CD4-positive, alpha-beta T cell treated with Interleukin-17A for 4 hours (primary cell): ENCODE measurements around the gene UPB1.
"Not testable (repeated sequence)": the region's sequence is repeated elsewhere in the genome, so short reads cannot be mapped to it uniquely, and the experiment has no call there.

ENCODE experiments used
- DNase-seq: peaks from one replicate; pipeline ENCODE4 v3.0.0-alpha.2; 2020; ENCODE audit warnings: mixed read lengths

UPB1 gene

DNA sequence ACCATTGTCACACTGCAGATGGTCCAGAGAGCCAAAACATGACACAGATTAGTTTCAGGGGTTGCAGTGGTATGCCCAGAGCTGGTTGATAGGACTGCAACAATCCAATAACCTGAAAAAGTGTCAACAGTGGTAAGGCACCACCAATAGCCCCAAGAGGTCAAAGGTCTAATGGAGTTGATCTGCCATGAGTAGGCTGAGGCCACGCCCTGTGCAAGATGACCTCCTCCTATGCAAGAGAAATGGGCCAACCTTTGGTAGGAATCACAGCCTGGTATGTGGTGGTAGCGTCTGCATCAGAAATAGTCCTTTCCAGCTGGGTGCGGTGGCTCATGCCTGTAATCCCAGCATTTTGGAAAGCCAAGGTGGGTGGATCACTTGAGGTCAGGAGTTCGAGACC lies 40.2 kb downstream of the UPB1 start:
- no peak for DNase-seq

DNA sequence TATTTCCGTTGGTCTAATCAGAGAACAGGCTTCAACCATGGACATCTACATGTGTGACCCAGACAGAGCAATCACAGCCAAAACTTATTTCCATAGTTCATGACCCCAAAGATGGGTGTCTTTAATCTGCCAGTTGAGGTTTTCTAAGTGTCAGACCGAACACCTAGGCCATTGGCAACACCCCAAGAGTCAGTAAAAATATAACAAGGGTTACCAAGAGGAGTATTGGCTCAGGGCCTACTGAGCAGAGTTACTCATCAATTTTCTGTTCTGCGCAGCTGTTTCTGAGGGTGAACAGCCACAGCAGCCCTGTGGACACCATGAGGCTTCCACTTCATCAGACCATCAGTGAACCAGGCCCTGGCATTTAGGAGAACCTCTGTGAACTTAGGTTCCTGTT lies 41.0 kb downstream of the UPB1 start:
- DNase-seq, result no peak

DNA sequence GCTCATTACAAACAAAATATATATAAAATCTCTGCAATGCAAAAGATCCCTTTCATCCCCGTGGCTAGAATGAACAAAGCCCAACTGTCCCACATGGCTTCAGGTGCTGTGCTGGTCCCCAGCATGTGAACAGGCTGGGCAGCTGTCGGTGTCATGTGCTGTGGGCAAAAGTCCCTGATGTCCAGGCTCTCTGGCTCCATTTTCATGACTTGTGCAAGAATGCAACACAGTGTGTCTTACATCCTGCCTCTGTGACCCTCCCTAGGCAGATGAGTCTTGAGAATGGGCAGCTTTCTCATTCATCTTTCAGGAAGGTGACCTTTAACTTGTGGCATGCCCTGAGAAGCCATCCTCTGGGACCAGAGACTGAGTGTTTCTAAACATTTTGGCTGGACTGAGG lies 45.3 kb downstream of the UPB1 start:
- DNase-seq, result no peak

DNA sequence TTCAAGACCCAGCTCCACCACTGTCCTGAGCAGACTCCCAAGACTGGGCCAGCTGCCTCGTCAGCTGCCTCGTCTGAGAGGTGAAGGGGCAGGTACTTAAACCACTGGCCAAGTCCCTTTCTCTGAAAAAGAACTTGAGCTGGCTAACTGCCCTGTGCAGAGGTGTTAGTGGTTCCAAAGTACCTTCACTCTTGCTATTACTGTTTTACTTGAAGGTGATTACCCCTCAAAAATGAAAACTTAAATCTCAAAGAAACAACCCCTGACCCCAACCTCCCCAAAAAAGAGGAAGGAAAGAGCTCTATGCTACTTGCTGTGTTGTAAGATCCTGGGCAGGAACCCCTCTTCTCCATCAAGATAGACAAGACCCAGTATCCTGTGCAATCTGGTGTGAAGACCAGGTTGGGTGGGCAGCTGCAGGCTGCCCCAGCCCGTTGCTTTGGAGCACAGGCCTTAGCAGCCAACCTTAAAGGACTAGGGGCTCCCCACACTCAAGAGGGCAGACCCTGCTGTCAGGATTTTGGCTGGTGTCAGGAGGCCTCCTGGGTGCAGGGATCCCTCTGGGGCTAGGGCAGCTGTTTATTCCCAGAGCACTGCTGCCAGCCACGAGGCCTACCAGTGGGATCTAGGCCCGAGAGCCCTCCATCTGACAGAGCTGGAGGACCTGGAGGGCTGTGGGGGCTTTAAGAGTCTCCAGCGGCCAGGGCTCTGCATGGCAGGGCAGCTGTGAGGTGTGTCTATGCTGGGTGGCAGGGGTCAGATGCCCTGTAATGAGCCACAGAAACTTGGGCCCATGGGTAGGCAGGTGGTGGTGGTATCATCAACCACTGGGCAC lies 46.8 kb downstream of the UPB1 start:
- no peak for DNase-seq

DNA sequence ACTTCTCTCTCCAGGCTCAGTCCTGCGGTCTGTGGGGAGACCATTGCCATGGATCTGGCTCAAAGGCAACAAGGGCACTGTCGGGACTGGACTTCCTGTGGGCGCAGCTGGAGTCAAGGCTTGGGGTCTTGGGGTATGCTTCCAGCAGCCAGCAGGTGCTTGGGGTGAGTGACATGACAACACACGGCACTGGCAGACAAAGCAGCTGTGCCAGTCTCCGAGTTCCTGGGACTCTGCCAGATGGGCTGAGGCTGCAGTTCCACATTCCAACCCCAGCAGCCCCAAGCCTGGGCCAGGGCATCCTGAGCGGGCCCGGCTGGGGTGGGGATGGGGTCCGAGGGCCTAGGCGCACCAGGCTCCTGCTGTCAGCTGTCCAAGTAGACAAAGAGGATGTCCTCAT lies 47.5 kb downstream of the UPB1 start:
- no peak for DNase-seq

DNA sequence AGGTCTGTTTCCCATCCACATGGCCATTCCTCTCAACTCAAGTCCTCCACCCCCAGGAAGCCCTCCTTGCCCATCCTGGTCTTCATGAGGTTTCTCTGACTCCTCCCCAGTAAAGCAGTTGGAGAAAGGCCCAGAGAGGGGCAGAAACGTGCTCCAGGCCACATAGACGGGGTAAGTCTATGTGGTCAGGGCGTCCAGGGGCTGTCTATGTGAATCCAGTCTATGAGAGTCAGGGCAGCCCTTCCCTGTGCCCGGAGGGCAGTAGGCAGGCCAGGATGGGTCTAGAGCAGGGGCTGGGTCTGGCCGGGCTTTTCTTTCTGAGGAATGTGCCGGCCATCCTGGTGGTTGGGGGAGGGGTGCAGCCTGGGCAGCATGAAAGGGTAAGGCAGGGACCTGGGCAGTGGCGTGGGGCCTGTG lies 48.1 kb downstream of the UPB1 start:
- no peak for DNase-seq

DNA sequence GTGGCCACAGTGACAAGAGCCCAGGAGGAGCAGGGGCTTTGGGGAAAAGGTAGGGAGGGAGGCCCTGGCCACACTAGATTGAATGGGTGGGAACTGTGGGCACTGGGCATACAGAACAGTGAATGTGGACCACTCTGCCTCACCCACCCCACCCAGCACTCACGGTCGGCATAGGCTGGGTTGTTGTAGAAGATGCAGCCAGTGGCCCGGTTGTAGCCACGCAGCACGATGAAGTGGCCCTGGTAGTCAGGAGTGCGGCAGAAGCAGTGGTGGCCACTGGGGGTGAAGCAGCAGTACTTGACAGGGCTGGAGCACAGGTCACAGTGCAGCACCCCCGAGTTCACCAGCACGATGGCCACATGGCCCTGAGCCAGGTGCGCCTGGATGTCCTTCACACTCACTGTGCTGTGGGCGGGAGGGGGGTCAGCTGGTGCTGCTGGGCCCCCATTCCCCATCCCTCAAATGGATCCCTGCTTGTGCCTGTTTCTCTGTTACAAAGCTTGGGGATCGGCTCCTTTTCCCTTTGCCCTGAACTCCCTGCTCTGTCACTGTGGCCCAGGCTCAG lies 48.6 kb downstream of the UPB1 start:
- no peak for DNase-seq

DNA sequence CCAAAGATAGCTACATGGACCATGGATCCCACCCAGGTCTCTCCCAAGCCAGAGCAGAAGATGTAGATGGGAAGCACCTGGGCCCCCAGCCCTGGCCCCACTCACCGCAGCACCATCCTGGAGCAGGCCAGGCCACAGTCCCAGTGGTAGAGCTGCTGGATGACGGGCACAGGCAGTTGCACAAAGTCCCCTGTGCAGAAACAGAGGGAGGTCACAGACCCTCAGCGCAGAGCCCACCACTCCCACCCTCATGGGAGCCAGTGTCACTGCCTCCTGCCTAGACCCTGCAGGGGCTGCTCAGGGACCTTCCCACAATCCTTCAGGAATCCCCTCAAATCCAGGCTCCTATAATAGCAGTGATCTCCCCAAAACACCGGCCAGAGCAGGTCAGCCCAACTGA lies 53.7 kb downstream of the UPB1 start:
- DNase-seq, result no peak

DNA sequence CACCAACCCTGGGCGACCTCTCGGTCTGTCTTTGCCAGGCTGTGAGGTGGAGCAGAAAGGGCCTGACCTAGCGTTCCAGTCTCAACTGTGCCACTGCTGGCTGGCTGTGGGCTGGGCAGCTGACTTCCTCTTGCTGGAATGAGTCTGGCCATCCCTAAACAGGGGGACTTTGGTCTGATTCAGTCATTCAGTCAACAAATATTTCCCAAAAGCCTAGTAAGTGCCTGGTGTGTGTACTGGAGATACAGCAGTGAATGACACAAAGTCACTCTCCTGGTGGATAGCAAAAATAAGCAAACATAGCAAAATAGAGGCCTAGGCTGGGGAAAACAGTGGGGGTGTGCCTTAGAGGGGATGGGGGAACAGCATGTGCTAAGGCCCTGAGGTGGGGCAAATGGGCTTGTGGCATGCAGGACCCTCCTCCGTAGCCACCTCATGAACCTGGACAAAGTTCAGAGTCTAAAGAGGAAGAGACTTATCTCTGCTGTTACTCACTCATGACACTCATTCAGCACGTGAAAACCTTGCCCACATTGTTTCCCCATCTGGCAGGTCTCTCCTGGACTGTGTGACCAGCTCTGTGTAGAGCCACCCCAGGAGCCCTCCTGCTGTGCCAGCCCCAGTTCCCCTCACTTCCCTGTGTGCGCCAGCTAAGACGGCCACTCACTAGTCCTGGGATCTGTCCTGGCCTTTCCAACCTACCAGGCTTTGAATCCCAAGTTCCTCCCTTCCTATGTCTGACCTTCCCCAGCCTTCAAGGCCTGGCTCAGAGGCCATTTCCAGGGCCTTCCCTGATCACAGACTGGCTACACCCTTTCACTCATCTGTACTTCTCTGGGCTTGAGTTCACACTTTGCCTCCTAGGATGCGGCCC lies 55.1 kb downstream of the UPB1 start:
- no peak for DNase-seq

DNA sequence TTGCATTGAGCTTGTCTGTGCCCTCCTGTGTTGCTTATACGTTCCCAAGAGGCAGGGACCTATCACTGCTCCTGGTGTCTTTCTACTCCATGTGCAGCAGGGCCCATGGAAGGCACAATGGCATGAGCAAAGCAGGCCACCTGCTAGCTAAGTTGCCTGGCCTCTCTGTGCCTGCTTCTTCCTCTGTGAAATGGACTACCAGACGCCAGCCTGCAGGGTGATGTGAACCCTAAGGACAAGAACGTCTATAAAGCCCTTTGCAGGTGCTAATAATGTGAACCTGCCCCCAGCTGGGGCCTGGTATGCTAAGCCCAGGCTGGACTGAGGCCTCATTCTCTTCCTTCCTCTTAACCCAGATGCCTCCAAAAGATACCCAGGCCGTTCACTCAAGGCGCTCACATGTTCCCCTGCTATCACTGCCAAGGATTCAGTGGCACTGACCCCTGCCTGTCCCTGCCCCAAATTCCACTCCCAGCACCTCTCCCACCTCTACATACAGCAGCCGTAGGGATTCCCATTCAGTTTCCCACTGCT lies 55.8 kb downstream of the UPB1 start:
- DNase-seq, result no peak

DNA sequence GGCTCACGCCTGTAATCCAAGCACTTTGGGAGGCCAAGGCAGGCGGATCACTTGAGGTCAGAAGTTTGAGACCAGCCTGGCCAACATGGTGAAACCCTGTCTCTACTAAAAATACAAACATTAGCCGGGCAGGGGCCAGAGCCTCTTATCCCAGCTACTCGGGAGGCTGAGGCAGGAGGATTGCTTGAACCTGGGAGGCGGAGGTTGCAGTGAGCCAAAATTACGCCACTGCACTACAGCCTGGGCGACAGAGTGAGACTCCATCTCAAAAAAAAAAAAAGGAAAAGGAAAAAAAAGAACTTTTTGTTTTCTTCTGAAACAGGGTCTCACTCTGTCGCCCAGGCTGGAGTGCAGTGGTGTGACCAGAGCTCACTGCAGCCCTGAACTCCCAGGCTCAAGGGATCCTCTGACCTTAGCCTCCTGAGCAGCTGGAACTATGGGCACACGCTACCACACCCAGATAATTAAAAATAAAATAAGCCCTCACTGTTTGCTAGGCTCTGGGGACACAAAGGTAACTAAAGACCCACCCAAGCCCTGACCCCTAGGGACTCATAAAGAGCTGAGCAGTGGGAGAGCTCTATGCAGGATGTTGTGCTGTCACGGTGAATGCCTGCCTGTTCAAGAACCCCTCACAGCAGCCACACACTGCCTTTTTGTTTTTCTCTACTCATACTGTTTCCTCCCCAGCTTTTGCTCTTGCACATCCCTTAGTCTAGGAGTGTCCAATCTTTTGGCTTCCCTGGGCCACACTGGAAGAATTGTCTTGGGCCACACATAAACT lies 57.6 kb downstream of the UPB1 start:
- not testable (repeated sequence) for DNase-seq

DNA sequence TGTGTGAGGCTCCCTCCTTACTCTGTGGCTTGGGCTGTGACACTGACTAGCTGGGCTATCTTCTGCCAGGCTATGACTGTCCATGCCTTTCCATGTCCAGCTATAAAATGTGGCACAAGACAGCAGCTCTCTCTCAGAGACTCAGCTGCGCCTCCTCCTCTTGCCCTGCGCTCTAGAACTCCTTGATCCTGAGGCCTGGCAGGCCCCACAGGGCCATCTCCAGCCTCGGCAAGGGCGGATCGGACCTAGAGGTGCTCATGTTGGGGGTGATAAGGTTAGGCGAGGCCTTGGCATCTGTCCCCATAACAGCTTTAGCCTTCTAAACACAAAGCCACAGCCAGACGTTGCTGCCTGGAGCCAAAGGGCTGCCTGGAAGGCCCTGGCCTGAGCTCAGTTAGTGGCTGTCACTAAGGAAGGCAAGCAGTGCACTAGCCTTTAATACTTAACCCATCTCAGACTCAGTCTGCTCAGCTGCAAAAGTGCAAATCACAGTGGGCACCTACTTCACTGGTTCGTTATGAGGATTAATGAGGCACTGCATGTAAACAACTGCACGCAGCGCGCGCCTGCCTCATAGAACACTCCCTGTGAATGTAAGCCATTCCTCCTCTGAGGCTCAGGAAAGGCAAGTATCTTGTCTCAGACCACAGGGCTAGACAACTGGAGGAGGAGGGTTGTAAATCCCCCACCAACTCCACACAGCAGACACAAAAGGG lies 58.6 kb downstream of the UPB1 start:
- DNase-seq, result no peak

DNA sequence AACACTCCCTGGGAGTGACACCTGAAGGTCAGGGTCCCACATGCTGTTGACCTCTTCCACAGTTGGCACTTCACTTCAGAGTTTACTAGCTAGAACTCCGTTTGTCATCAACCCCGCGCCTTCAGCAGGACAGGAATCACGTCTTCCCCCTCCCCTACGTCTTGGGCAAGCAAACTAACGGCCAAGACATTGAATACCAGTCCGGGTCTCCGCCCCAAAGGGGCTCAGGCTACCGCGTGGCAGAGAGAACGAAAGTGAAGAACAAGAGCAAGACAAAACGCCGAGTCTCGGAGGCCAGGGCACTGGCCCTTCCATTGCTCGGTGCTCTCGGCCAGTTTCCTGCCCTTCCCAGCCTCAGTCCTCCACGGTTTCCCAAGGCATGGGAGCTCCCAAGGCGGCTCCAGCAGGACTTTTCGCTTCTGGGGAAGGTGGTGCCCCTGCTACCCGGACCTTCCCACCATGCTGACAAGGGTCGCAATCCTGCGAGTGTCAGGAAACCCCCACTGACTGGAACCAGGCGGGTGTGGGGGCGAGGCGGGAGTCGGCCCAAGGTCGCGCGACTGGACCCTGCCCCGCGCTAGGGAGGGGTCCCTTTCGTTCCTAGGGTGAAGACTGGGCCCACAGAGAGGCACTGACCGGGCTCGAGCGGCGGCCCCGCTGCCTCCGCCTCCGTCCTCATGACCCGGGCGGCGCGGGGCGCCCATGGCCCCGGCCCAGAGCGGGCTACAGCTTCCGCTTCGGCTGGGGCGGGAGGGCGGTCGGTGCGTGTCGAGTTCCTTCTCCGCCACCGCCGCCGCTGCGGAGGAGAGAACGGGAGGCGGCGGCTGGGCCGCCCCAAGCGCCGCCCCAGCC lies 59.4 kb downstream of the UPB1 start, which contains the start of gene GUCD1:
Gene GUCD1, minus strand, starts transcription at position 826 of the 852 bp plus-strand sequence. Its CDS starts 147 bp downstream, at position 679.
- peak; percentile 21 for DNase-seq

DNA sequence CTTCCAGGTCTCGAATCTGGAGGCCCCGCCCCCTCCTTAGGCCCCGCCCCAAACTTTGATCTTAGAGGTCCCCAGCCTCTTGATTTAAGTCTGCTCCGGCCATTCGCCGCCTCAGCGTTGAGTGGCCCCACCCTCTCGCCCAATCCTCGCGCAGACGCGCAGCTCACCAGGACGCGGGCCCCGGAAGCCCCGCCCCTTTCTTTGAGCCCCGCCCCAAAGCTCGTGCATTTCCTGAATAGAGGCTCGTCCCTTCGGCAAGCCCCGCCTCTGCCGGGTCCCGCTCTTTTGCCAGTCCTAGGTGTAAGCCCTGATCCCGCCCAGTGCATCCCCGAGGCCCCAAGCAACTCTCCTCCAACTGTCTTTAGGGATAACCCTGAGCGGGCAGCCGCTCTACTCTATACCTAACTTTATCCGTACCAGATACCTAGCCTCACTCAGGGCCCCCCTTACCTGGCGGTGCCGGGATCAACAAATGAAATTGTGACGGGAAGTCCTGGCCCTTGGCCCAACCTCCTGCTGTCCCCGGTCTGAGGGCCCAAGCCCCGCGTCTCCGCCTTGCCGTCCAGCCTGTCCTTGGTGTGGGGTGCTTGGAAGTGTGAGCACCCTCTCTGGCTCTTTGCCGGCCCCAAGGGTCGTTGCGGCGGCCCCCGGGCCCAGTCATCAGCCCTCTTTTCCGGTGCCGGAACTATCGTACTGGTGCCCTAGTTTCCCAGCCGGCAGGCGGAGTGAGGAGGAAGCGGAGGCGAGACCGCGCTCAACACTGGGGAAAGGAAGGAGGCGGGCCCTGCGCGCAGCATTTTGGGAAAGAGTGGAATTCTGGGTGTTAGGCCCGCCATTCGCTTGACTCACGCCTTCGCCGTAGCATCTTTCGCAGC lies 60.3 kb downstream of the UPB1 start, which contains the start of gene SNRPD3:
Gene SNRPD3, plus strand, starts transcription at position 835 of the 875 bp plus-strand sequence. CDS start 1,676 bp downstream, outside the sequence.
- DNase-seq, result peak; percentile 100

DNA sequence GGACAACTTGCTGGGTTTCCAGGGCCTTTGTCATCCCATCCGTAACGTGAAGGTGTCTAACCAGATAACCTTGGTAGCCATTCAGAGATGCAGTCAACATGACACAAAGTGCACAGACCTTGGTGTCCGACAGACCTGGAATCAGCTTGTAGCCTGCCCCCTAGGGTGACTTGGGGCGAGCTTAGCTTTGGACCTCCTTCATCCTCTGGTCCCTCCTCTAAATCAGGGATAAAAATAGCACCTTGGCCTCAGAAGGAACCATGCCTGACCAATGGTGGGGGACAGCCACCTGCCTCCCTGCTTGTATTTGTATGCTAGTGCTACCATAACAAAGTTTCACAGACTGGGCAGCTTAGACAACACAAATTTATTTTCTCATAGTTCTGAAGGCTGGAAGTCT lies 64.3 kb downstream of the UPB1 start:
- DNase-seq, result no peak

DNA sequence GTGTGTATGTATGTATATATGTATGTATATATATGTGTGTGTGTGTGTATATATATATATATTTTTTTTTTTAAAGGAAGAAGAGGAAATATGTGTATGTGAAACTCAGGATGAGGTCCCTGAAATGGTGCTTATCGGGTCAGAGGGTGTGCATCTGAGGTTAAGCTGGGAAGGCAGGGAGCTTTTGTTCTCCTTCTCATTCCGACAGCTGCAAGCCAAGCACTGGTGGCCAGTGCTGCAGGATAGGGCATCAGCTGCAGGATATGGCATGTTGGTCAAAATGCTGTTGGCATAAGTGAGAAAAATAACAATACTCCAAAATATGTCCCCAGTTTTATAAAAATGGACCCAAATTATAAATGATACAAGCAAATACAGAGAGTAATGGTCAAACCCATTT lies 68.1 kb downstream of the UPB1 start:
- DNase-seq, result no peak

DNA sequence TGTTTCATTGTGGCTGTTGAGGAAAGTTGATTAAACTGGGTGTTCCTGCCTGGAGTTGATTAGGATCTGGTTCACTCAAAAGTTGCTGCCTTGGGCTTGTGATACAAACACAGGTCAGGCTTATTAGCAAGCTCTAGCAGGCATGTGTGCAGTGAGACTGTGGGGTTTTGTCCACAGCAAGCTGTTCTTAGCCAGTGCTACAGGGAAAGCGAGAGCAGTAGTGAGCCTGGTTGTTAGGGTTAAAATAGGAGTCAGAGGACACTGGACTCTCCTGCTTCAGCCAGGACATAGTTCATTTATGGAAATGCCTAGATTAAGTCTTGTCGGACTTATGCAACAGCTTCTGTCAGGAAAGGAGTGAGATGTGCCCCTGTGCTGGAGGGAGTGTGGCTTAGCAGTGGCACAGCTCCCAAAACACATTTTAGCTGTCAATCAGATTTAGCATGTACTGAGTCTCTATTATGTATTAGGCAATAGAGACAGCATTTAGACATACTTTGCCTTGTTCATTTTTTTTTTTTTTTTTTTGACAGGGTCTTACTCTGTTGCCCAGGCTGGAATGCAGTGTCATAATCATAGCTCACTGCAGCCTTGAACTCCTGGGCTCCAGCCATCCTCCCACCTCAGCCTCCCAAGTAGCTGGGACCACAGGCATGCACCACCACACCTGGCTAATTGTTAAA lies 69.4 kb downstream of the UPB1 start:
- DNase-seq, result no peak

DNA sequence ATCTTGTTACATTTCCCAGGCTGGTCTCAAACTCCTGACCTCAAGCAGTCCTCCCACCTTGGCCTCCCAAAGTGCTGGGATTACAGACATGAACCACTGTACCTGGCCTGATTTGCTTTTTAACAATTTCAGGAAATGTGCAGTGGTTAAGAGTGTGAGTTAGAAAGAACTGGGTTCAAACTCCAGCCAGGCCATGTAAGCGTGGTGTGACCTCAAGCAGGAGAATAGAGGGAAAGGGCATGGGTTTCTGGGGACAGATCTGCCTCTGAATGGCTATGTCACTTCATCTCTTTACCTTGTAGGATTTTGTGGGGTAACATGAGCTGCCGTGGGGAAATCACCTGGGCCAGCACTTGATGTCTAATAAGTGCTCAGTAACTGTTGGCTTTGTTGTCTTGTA lies 69.9 kb downstream of the UPB1 start:
- no peak for DNase-seq
